ENCODE measurements around the gene CLEC2L.

The CLEC2L gene

DNA sequence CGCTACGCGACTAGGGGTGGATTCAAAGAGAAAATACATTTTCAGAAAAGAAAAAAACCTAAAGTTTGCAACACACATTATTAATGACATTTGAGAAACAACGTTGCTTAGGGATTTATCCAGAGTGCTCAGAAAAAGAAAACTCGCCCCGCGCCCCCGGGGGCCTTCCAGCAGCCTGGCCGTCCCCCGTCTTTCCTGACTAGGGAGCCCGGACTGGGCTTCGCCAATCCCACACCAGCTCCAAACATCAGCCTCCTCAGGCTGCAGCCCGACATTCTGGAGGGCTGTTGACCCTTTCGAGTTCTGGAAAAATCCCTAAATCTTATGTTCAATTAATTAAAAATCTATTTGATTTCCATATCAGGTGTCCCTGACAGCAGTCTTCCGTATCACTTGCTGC lies 48.6 kb downstream of the CLEC2L start:
- FAIRE-seq (no peak), DNase-seq (ENCODE audit: extremely low spot score, insufficient read length, low read depth) (no peak)

DNA sequence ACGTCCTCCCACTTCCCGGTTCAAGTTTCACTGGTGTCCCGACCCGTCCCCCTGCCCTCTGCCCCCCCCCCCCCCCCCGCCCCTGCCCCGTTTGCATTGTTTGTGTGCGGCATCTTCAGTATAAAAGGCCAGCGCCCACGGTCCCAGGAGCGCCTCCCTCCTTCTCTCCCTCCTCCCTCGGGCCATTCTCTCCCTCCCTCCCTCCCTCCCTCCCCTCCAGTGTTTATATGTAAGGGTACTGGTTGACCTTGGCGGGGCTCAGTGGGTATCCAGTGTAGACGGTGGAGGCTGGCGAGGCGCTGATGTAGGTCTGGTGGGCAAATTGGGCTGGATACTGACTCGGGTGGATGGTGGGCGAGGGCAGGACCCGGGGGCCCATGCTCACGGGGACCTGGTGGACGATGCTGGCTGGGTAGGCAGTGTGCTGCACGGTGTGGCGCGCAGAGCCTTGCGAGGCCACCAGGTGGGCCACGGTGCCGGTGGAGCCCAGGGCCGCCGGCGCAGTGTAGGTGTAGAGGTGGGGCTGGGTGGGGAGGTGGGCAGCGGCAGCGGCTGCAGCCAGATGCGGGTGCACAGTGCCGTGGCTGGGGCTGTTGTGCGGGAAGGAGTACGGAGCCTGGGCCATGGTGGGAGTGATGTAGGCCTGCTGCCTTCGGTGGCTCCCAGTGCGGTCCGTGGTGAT lies 49.4 kb downstream of the CLEC2L start:
- DNase-seq (ENCODE audit: extremely low spot score, insufficient read length, low read depth) (no peak), FAIRE-seq (no peak)

DNA sequence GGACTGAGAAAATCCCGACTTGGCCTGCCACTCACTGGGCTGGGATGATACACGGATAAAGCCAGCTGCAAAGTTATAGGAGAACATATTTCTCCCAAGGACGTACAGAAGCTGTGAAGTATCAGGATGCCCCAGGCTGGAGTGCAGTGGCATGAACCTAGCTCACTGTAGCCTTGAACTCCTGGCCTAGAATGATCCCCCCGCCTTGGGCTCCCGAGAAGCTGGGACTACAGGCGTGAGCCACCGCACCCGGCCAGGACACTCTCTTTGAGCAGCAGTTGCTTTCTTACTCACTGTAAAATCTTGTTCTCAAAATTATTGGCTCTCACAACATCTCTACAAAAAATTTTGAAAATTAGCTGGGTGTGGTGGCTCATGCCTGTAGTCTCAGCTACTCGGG lies 50.4 kb downstream of the CLEC2L start:
- FAIRE-seq, result no peak
- DNase-seq (ENCODE audit: extremely low spot score, insufficient read length, low read depth), result no peak

DNA sequence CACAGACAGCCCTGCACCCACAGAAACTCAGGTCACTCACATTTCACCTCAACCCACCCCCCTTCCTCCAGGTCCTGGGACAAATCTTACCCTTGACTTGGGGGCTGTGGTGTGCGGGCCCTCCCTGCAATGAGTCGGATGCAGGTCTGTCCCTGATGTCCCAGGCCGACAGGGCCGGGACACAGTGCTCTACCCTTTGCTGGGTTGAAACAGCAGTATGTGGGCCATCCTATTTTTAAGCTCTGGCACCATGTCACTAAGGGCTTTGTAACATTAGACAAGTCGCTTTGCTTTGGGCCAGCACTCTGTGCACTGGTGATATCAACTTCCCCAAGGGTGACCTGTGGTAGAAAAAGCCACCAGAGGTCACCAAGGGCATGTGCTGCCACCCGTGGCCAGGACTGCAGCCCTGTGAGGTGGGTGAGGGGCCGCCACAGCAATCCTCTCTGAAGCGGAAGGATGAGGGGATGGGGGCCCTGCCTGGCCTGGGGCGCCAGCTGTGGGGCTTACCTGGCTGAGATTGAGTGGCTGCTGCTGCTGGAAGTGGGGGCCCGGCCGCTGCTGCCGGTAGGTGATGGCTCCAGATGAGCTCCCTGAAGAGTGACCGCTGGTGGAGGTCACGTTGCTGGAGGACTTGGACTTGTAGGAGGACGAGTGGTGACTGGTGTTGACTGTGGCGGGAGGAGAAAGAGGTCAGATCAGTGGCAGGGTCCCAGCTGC lies 51.3 kb downstream of the CLEC2L start:
- FAIRE-seq (no peak), DNase-seq (ENCODE audit: extremely low spot score, insufficient read length, low read depth) (no peak)

DNA sequence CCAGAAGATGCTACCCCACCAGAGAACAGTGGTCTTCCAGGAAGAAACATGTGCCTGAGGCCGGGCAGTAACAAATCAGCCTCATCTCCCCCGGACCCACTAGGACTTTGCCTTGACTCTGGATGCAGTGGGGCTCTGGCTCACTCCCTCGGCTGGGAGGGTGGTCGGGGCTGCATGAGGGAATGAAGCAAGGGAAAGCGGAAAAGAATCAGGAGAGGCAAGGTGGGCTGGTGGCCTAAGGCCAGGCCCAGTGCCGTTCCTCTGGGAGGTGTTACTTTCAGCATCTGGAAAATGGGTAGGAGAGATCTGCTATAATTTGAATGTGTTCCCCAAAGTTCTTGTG lies 51.8 kb downstream of the CLEC2L start:
- no peak for FAIRE-seq
- DNase-seq (ENCODE audit: extremely low spot score, insufficient read length, low read depth), result no peak

DNA sequence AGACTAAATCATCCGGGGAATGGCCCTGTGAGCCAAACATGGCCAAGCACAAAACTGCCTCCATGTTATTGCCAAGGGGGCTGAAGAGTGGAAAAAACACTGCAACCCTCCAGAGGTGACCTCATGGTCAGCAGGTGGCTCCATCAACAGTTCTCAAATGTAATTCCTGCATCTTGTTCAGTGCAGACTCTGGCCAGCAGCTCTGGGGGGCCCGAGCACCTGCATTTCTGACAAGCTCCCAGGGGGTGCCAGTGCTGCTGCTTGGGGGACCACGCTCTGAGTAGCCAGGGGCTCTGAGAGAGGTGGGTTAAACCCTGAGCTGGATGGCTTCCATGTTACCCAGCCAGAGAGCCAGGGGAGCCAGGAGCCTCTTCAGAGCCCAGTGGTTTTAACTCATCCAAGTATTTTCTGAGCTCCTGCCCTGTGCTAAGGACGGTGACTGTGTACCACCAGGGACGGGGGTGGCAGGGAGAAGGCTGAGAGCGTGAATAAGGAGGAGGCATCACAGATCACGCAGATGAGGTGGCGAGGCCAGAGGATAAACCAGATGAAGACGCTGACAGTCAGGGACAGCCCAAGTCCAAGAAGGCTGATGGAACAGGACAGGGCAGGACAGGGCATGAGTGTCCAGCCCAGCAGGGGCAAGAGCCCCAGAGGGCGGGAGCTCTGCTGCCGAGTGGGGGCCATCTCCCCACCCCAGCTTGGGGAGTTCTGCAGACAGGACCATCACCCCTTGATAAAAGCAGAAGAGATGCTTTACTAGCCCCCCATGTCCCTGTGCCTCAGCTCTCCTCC lies 52.9 kb downstream of the CLEC2L start:
- DNase-seq (ENCODE audit: extremely low spot score, insufficient read length, low read depth), result no peak
- no peak for FAIRE-seq

DNA sequence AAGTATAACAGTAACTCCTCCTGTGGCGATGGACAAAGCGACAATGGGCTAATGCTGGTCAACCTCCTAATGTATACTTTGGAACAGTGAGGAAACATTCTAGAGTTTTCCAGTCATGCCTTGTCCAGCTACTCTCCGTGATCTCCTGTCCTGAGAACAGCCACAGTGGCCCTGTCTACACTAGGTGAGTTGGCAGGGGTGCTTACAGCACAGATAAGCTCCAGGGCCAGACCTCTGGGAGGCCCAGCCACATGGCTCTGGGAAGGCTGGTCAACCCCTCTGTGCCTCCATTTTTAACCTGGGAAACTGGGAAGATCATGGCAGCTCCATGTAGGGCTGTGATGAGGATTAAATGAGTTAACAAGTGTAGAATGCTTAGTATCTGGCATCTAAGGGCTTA lies 57.0 kb downstream of the CLEC2L start:
- DNase-seq (ENCODE audit: extremely low spot score, insufficient read length, low read depth), result no peak
- no peak for FAIRE-seq

DNA sequence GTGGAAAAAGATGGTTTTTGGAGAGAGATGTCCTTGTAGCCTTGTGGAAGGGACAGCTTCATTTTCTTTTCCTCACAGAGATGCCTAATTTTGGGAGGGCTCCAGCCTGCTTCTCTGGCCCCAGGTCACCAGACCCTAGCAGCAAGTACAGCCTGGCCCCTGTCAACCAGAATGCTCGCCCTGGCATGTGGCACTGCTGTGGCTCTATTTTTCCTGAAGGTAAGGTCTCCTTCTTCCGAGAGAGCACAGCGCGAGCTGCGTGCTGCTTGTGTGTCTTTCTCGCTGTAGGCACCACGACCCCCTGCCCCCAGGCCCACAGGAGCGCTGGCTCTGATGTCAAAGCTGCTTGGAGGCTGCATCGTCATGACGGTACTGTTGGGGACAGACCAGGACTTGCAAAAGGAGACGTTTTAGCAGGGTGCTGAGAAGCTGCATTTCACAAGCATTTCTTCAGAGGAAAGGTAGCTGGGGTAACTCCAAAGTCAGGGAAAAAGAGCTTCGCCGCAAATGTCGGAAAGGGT lies 58.7 kb downstream of the CLEC2L start:
- no peak for DNase-seq (ENCODE audit: extremely low spot score, insufficient read length, low read depth)
- FAIRE-seq, result no peak

DNA sequence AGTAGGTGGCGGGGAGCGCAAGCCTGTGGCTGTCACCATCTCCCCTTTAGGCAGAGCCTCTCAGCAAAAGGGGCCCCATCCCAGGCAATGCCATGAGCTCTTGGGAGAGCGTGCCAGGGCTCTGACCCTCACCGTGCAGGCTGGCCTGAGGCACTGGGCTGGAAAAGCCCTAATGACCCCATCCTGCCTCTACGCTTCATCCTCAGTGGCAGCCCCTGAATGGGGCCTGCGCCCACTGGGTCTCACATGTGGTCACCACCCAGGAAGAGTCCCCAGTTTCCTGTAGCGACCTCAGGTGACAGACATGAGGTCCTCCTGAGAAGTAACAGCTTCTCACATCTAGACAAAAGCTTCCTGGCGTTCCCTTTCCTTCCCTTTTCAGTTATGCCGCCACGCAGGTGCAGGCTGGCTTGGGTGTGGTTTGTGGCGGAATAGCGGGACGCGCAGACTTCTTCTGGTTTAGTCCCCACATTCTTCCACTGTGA lies 59.2 kb downstream of the CLEC2L start:
- DNase-seq (ENCODE audit: extremely low spot score, insufficient read length, low read depth) (no peak), FAIRE-seq (no peak)

DNA sequence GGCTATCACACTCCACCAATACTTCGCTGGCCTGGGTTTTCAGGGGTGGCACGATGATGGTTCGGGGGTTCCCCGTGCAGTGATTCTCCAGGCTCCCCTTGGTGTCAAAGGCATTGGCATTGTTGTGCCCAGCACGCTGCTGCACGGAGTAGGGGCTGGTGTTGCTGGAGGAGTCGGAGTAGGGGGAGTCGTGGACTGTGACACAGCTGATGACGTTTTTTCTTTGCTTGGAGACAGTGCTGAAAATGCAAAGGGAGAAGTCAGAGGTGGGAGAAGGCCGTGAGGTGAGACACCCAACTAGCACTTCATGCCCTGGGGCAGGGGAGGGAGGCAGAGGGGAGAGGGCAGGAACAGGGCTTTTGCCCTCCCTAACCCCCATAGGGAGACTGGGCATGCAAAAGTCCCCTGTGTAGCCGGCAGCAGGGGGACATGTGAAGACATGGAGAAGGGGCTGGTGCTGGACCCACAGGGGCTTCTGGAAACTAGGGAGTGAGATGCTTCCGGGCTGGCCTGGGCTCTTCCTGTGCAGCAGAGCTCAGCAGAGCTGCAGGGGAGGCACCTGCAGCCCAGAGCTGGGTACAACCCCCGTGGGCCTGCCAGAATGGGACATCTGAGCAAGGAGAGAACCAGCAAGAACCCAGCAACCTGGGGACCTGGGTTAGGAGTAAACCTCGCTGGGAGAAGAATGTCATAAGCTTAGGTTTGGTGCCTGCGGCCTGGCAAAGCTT lies 60.5 kb downstream of the CLEC2L start:
- DNase-seq (ENCODE audit: extremely low spot score, insufficient read length, low read depth) (no peak), FAIRE-seq (no peak)

DNA sequence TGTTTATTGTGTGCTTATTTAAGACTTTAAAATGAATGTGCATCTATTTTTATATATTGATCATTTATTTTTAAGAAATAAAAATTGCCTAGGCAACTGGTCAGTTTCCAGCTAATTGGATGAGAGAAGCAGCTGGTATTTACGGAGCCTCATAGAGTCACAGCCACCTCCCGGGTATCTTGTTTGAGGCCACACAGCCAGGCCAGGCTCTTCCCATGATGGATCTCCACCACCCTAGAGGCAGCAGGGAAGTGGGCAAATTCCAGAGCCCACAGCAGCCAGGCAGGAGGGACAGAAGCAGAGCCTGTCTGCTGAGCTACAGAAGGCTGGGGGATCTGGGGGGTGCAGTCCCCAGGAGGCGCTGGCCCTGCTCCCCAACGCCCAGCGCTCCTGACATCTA lies 61.6 kb downstream of the CLEC2L start:
- FAIRE-seq, result no peak
- no peak for DNase-seq (ENCODE audit: extremely low spot score, insufficient read length, low read depth)

DNA sequence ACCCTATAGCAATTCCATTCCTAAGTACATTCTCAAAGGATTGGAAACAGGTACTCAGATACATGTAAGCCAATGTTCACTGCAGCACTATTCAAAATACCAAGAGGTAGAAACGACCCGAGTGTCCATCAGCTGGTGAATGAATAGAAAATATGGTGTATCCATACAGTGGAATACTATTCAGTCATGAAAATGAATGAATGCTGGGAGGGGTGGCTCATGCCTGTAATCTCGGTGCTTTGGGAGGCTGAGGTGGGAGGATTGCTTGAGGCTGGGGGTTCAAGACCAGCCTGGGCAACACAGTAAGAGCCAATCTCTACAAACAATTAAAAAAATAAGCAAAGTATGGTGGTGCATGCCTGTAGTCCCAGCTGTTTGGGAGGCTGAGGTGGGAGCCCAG lies 62.8 kb downstream of the CLEC2L start:
- no peak for DNase-seq (ENCODE audit: extremely low spot score, insufficient read length, low read depth)
- FAIRE-seq, result no peak

DNA sequence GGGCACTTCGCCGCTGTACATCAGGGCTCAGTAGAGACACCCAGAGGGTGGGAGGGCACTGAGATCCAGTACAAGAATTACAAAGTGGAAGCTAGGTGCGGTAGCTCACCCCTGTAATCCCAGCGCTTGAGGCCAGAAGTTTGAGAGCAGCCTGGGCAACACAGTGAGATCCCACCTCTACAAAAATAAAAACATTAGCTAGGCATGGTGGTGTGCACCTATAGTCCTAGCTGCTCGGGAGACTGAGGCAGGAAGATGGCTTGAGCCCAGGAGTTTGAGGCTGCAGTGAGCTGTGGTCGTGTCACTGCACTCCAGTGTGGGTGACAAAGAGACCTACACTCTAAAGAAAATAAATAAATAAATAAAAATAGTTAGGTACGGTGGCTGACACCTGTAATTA lies 64.0 kb downstream of the CLEC2L start:
- FAIRE-seq (no peak), DNase-seq (ENCODE audit: extremely low spot score, insufficient read length, low read depth) (no peak)

DNA sequence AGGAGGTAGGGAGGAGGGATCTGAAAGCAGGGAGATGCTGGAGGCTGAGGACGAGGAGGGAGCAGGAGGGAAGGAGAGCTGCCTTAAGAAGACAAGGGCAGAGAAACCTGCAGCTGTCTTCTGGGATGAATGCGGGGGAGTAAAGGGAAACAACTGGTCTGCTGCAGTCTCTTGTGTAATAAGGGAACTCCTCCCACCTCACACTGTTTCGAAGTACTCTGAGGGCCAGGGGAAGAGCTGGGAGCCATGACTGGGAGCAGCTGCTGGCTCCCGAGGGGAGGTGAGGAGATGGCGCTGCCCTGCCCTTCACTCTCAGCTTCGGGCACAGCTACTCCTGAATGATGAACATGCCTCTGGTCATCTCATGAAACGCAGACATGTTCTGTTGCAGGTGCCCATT lies 65.1 kb downstream of the CLEC2L start:
- DNase-seq (ENCODE audit: extremely low spot score, insufficient read length, low read depth), result no peak
- no peak for FAIRE-seq

DNA sequence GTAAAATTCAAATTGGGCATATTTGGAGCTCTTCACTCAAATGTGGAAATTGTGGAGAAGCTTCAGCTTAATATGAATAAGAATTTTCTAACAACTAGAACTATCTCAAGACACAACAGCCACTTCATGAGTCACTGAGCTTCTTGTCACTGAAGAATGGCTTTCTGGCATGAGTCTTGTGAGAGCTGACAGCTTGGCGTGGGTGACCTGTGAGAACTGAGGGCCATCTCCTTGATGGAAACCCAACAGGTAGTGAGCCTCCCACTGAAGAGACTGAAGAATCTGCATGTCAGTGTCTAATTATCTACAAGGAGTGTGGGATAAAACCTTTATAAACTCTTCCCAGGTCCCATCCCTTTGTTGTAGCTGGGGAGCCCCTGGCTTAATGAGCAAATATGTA lies 66.0 kb downstream of the CLEC2L start:
- DNase-seq (ENCODE audit: extremely low spot score, insufficient read length, low read depth) (no peak), FAIRE-seq (no peak)

DNA sequence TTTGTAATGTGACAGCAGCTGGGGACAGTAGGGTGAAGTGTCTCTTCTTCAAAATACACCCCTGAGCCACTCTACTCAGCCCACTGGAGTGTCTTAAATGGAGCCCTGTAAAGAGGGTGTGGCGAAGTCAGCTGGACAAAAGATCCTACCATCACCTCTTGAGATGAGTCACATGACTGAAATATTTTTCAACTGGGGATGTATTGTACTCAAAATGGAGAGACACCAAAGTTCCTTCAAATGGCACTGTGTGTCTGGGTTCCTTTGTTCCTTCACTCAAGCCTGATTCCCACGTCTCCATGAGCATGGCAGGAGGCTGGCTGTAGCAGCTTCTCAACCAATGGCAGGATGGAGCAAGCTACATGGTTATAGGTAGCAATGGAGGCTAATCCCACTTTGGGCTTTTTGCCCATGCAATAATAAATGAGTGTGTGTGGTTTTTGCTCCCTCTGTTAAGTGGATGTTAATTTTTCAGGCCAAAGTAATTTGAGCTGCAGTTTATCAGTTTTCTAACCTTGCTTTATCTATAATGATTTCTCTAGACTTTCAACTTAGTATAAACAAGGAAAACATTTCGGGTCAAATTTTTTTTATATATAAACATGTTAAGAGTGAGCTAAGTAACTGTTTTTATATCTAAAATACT lies 68.2 kb downstream of the CLEC2L start:
- no peak for DNase-seq (ENCODE audit: extremely low spot score, insufficient read length, low read depth)
- FAIRE-seq, result no peak

DNA sequence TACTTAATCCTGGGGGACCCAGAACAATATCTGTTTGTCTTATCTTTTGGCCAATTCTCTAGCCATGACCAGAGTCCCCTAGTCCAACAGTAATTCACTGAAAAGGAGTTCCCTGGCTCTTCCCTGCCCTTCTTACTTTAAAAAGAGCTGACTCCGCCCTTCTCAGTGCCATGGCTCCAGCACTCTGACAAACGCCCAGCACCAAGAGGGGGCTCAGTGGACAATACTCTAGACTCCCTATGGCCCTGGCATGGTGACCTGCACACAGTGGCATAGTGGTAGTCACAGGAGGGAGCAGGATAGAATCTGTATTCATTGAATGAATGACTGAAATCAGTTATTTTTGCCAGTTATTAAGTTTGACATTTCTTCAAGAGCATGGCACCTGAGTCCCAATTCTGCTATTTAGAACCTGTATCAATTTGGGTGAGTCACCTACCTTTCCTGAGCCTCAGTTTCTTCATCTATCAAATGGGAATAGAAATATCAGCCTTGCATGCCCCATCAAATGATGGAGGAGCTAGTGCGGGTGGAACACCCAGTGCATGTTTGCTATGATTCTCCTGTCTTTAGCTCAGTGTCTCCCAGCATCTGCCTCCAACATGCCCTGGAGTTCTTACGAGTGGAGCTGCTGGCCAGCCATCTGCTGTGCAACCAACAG lies 69.4 kb downstream of the CLEC2L start:
- FAIRE-seq, result no peak
- no peak for DNase-seq (ENCODE audit: extremely low spot score, insufficient read length, low read depth)

DNA sequence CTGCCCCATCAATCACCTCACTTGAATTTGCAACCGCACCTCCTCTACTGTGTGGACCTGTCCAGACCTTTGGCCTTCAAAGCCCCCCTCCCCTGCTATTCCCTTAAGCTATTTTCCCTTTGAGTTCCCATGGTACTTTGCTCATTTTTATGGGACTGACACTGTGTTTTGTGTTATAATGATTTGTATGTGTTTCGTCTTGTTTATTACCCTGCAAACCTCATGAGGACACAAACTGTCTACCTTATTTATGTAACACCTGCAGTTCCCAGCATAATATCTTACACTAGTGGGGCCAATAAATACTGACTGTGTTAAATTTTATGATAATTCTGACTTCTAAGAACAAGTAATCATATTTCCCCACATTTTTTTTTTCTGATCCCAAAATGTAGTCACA lies 70.6 kb downstream of the CLEC2L start:
- no peak for DNase-seq (ENCODE audit: extremely low spot score, insufficient read length, low read depth)
- no peak for FAIRE-seq
